Panc1 (cell line): Measurements from ENCODE around the gene UBE2O. TPM values are rescaled to one million over a fixed set of nuclear protein-coding genes. Genes with fewer than 3 reads are reported as not detected.

Experiments
- ATAC-seq: fragments of 200-7000 bp; cut with Tn5 transposase; 2 replicates; pipeline ENCODE4 v1.9.1; 2020; ENCODE audit warnings: mild to moderate bottlenecking, moderate library complexity
- BruUV-seq: library from RNA; stranded (reverse); fragments of 400-500 nt; replicated peaks from 2 replicates; lab custom pipeline; 2021; lab: Mats Ljungman, UMichigan
- CTCF ChIA-PET: fragments of 300-600 bp; sonication (Branson Sonifier 250); formaldehyde crosslinking; loops from one replicate; lab custom pipeline; 2022; ENCODE audit warnings: antibody characterized with exemption; lab: Charles Lee
- POLR2A ChIA-PET: fragments of 300-600 bp; sonication (Branson Sonifier 250); formaldehyde crosslinking; loops from one replicate; lab custom pipeline; 2022; ENCODE audit warnings: antibody characterized with exemption; lab: Charles Lee
- DNase-seq: peaks from one replicate; pipeline ENCODE4 v3.0.0-alpha.2; 2010; ENCODE audit warnings: low read depth, low spot score
- H3K27ac ChIP-seq: 2 replicates; pipeline ENCODE4 v1.5.1; 2011; ENCODE audit warnings: mild to moderate bottlenecking, low read length, inconsistent platforms
- H3K27me3 ChIP-seq: fragments of 200-500 bp; sonication (Bioruptor generic); 2 replicates; pipeline ENCODE4 v1.6.0; 2014; ENCODE audit warnings: low read length, inconsistent platforms; ENCODE audit not compliant: control insufficient read depth, insufficient read depth
- H3K36me3 ChIP-seq: fragments of 200-500 bp; sonication (Bioruptor generic); 2 replicates; pipeline ENCODE4 v1.5.1; 2014; ENCODE audit warnings: inconsistent platforms, mild to moderate bottlenecking, low read length, moderate library complexity; ENCODE audit not compliant: control insufficient read depth, insufficient read depth
- H3K4me1 ChIP-seq: 2 replicates; pipeline ENCODE4 v1.5.1; 2011; ENCODE audit warnings: inconsistent platforms, mild to moderate bottlenecking, low read length, moderate library complexity; ENCODE audit not compliant: control insufficient read depth, insufficient read depth
- H3K4me3 ChIP-seq, 2 experiments: 2 replicates each; pipeline ENCODE4 v1.5.1; 2011 to 2012; ENCODE audit warnings: low read depth in 2 of 2, low read length in 2 of 2, mild to moderate bottlenecking in 2 of 2, inconsistent platforms in 1 of 2, moderate library complexity in 1 of 2
- H3K9me3 ChIP-seq: fragments of 200-500 bp; sonication (Bioruptor generic); 2 replicates; pipeline ENCODE4 v1.5.1; 2014; ENCODE audit warnings: low read depth, mild to moderate bottlenecking, inconsistent platforms, low read length, moderate library complexity; ENCODE audit not compliant: control insufficient read depth, insufficient read depth
- CTCF ChIP-seq: fragments of 450-650 bp; IDR thresholded peaks from 2 replicates; pipeline ENCODE4 v1.5.1; 2017; ENCODE audit warnings: mild to moderate bottlenecking
- POLR2AphosphoS5 ChIP-seq: IDR thresholded peaks from 2 replicates; pipeline ENCODE4 v1.6.1; 2012; ENCODE audit warnings: mild to moderate bottlenecking, low read depth, low read length, moderate library complexity
- SIN3A ChIP-seq: IDR thresholded peaks from 2 replicates; pipeline ENCODE4 v1.6.1; 2012; ENCODE audit warnings: low read depth, mild to moderate bottlenecking, low read length, moderate library complexity, borderline replicate concordance; ENCODE audit not compliant: insufficient read depth
- TCF7L2 ChIP-seq: IDR thresholded peaks from 2 replicates; pipeline ENCODE4 v1.6.1; 2011; ENCODE audit warnings: mild to moderate bottlenecking, low read depth, low read length, inconsistent platforms
- in situ Hi-C: cut with HindIII; loops from 2 replicates; pipeline ENCODE4 v1.10.0; 2016; ENCODE audit warnings: low sequenced_read_pairs, low pct_unique_long_range_greater_than_20kb
- intact Hi-C: fragments of 100-400 bp; cut with micrococcal nuclease; formaldehyde crosslinking; loops from one replicate; pipeline ENCODE4 v1.10.0; 2022; ENCODE audit not compliant: unreplicated experiment
- total RNA-seq: library from RNA; stranded (reverse); gene quantifications from one replicate; pipeline ENCODE4 v1.2.1, GENCODE V29; 2021; ENCODE audit not compliant: unreplicated experiment
- TF ChIP-seq, protein P1 (sequence below), 2 experiments: IDR thresholded peaks; 2 replicates each; pipeline ENCODE4 v1.6.1; 2011 to 2012; ENCODE audit warnings: low read depth in 2 of 2, control low read depth in 1 of 2, low read length in 1 of 2, mild to moderate bottlenecking in 1 of 2, moderate library complexity in 1 of 2; ENCODE audit not compliant: insufficient read depth in 1 of 2

Gene UBE2O
- total RNA-seq, 1 experiment from 2014 or later = 47.5 TPM

GRCh38 chr17:76445697-76446448 lies 7.1 kb downstream of the UBE2O start:
- in situ Hi-C loops = no loop called here
- Histone ChIP-seq H3K4me3 (peak overlapping the region; percentile 2 to 39; a peak in 3 of 4 replicates), H3K27me3 (no peaks in the 10 kb centered on the region), H3K27ac (peak overlapping the region; percentile 84), H3K36me3 (no peaks in the 10 kb centered on the region), H3K9me3 (no peaks in the 10 kb centered on the region), H3K4me1 (peaks cover 71% of the 10 kb centered on the region)
- POLR2A ChIA-PET = interaction anchor here (0.6 kb wide), 1 partner anchor 21 kb away, joined by 7 read pairs; no protein-coding TSS in a partner anchor
- no TSS peak for BruUV-seq
- DNase-seq (no peak), ATAC-seq (no peak)
- intact Hi-C loops = no loop called here
- CTCF ChIA-PET = interaction anchor here (0.9 to 1.0 kb wide), 2 partner anchors 13 to 48 kb away, joined by 3 read pairs; no protein-coding TSS in a partner anchor
- TF ChIP-seq, protein P1, sequence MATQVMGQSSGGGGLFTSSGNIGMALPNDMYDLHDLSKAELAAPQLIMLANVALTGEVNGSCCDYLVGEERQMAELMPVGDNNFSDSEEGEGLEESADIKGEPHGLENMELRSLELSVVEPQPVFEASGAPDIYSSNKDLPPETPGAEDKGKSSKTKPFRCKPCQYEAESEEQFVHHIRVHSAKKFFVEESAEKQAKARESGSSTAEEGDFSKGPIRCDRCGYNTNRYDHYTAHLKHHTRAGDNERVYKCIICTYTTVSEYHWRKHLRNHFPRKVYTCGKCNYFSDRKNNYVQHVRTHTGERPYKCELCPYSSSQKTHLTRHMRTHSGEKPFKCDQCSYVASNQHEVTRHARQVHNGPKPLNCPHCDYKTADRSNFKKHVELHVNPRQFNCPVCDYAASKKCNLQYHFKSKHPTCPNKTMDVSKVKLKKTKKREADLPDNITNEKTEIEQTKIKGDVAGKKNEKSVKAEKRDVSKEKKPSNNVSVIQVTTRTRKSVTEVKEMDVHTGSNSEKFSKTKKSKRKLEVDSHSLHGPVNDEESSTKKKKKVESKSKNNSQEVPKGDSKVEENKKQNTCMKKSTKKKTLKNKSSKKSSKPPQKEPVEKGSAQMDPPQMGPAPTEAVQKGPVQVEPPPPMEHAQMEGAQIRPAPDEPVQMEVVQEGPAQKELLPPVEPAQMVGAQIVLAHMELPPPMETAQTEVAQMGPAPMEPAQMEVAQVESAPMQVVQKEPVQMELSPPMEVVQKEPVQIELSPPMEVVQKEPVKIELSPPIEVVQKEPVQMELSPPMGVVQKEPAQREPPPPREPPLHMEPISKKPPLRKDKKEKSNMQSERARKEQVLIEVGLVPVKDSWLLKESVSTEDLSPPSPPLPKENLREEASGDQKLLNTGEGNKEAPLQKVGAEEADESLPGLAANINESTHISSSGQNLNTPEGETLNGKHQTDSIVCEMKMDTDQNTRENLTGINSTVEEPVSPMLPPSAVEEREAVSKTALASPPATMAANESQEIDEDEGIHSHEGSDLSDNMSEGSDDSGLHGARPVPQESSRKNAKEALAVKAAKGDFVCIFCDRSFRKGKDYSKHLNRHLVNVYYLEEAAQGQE (IDR thresholded peaks at IDR 0.05; ENCODE audit: insufficient read depth in 1 of 2, low read depth in 2 of 2, low read length in 1 of 2) = no peak
- TF ChIP-seq TCF7L2 = no peak
- TF ChIP-seq SIN3A = no peak
- TF ChIP-seq CTCF = no peak
- no peak for TF ChIP-seq POLR2AphosphoS5

GRCh38 chr17:76444518-76445311 lies 8.2 kb downstream of the UBE2O start:
- Histone ChIP-seq H3K27me3 (no peaks in the 10 kb centered on the region), H3K36me3 (no peaks in the 10 kb centered on the region), H3K9me3 (no peaks in the 10 kb centered on the region), H3K4me3 (no peak overlapping the region), H3K4me1 (peaks cover 72% of the 10 kb centered on the region), H3K27ac (peak overlapping the region; percentile 84)
- POLR2A ChIA-PET = interaction anchor here (0.7 kb wide), 2 partner anchors 18 to 177 kb away, joined by 4 read pairs; no protein-coding TSS in a partner anchor
- CTCF ChIA-PET = interaction anchor here (0.6 to 0.9 kb wide), 2 partner anchors 14 to 47 kb away, joined by 3 read pairs; no protein-coding TSS in a partner anchor
- BruUV-seq = no TSS peak
- in situ Hi-C loops (no loop called here), intact Hi-C loops (no loop called here)
- ATAC-seq = no peak
- no peak for DNase-seq
- TF ChIP-seq SIN3A = no peak
- TF ChIP-seq, protein P1 (IDR thresholded peaks at IDR 0.05; ENCODE audit: insufficient read depth in 1 of 2, low read depth in 2 of 2, low read length in 1 of 2) = no peak
- TF ChIP-seq POLR2AphosphoS5 = no peak
- TF ChIP-seq CTCF = no peak
- TF ChIP-seq TCF7L2 = no peak
